HepG2 (cell line): Measurements from ENCODE around the gene DDC. TPM values are rescaled to one million over a fixed set of nuclear protein-coding genes. Genes with fewer than 3 reads are reported as not detected.

Experiments used
- CENPX ChIP-seq: sonication (generic); formaldehyde crosslinking; IDR thresholded peaks from 2 replicates; pipeline ENCODE4 v1.9.0; 2021; ENCODE audit warnings: mild to moderate bottlenecking, missing genetic modification reagents, moderate library complexity
- EEA1 ChIP-seq: sonication (generic); formaldehyde crosslinking; IDR thresholded peaks from 2 replicates; pipeline ENCODE4 v1.5.1; 2020; ENCODE audit warnings: mild to moderate bottlenecking, missing genetic modification reagents, borderline replicate concordance
- FOXK1 ChIP-seq: sonication (generic); formaldehyde crosslinking; IDR thresholded peaks from 2 replicates; pipeline ENCODE4 v1.4.0; 2020; ENCODE audit warnings: low read depth, missing genetic modification reagents, borderline replicate concordance
- NFKB2 ChIP-seq: sonication (generic); formaldehyde crosslinking; IDR thresholded peaks from 2 replicates; pipeline ENCODE4 v1.4.0; 2020; ENCODE audit warnings: missing genetic modification reagents, borderline replicate concordance
- PHF20 ChIP-seq: sonication (generic); formaldehyde crosslinking; IDR thresholded peaks from 2 replicates; pipeline ENCODE4 v1.5.0; 2020; ENCODE audit warnings: mild to moderate bottlenecking, missing genetic modification reagents
- SRF ChIP-seq: IDR thresholded peaks from 2 replicates; pipeline ENCODE4 v1.6.1; 2011; ENCODE audit warnings: mild to moderate bottlenecking, low read depth, low read length, moderate library complexity
- ZFP36 ChIP-seq: fragments of 150-350 bp; IDR thresholded peaks from 2 replicates; pipeline ENCODE4 v1.6.1; 2018; ENCODE audit warnings: borderline replicate concordance, low read length, low read depth; ENCODE audit not compliant: partially characterized antibody
- ZNF17 ChIP-seq: sonication (generic); formaldehyde crosslinking; IDR thresholded peaks from 2 replicates; pipeline ENCODE4 v1.5.0; 2020; ENCODE audit warnings: mild to moderate bottlenecking, missing genetic modification reagents
- ZNF510 ChIP-seq: sonication (generic); formaldehyde crosslinking; IDR thresholded peaks from 2 replicates; pipeline ENCODE4 v1.4.0; 2020; ENCODE audit warnings: low read depth, mild to moderate bottlenecking, missing genetic modification reagents
- ZNF563 ChIP-seq: sonication (generic); formaldehyde crosslinking; IDR thresholded peaks from 2 replicates; pipeline ENCODE4 v1.8.0; 2022; ENCODE audit warnings: mild to moderate bottlenecking, moderate library complexity, missing genetic modification reagents
- ZNF607 ChIP-seq: sonication (generic); formaldehyde crosslinking; IDR thresholded peaks from 2 replicates; pipeline ENCODE4 v1.5.1; 2020; ENCODE audit warnings: missing genetic modification reagents, mild to moderate bottlenecking, borderline replicate concordance
- ZNF652 ChIP-seq: IDR thresholded peaks from 2 replicates; pipeline ENCODE4 v1.6.1; 2016; ENCODE audit warnings: low read depth, borderline replicate concordance
- ZSCAN21 ChIP-seq: sonication (generic); formaldehyde crosslinking; IDR thresholded peaks from 2 replicates; pipeline ENCODE4 v1.8.0; 2022; ENCODE audit warnings: mild to moderate bottlenecking, missing genetic modification reagents, moderate library complexity, borderline replicate concordance
- polyA plus RNA-seq, 8 experiments: library from polyadenylated mRNA; depleted of rRNA in 3 of 8; stranded (reverse) in 7 of 8; unstranded in 1 of 8; fragments of >200 nt; fragmentation: Illumina TruSeq in 4 of 8; extraction: Trizol in 4 of 8; gene quantifications; 2 replicates each; pipeline versions ENCODE4 v1.2.1 to v1.2.3, GENCODE V29; 2011 to 2016; ENCODE audit warnings: low read depth in 4 of 8, missing spikeins in 1 of 8, mixed read lengths in 1 of 8; ENCODE audit not compliant: insufficient read depth in 1 of 8
- total RNA-seq, 5 experiments: library from RNA; depleted of rRNA; stranded (reverse); fragments of >200 nt; fragmentation: Illumina TruSeq; extraction: Trizol; gene quantifications; 2 replicates each; pipeline ENCODE4 v1.2.3, GENCODE V29; 2016; ENCODE audit warnings: low read depth in 1 of 5
- TF ChIP-seq, protein P1 (sequence below): sonication (generic); formaldehyde crosslinking; IDR thresholded peaks from 2 replicates; pipeline ENCODE4 v1.4.0; 2020; ENCODE audit warnings: mild to moderate bottlenecking, missing genetic modification reagents
- TF ChIP-seq, protein P2 (sequence below): sonication (generic); formaldehyde crosslinking; IDR thresholded peaks from 2 replicates; pipeline ENCODE4 v1.9.0; 2021; ENCODE audit warnings: missing genetic modification reagents, borderline replicate concordance
- TF ChIP-seq, protein P3 (sequence below): IDR thresholded peaks from 2 replicates; pipeline ENCODE4 v1.6.1; 2012; ENCODE audit warnings: inconsistent platforms
- TF ChIP-seq, protein P4 (sequence below): sonication (generic); formaldehyde crosslinking; IDR thresholded peaks from 2 replicates; pipeline ENCODE4 v1.8.0; 2022; ENCODE audit warnings: low read depth, missing genetic modification reagents
- TF ChIP-seq, protein P5 (sequence below): sonication (generic); formaldehyde crosslinking; IDR thresholded peaks from 2 replicates; pipeline ENCODE4 v1.4.0; 2020; ENCODE audit warnings: mild to moderate bottlenecking, low read depth, missing genetic modification reagents
- TF ChIP-seq, protein P6 (sequence below): sonication (generic); formaldehyde crosslinking; IDR thresholded peaks from 2 replicates; pipeline ENCODE4 v1.9.0; 2021; ENCODE audit warnings: missing genetic modification reagents, mild to moderate bottlenecking, borderline replicate concordance

DDC gene
- total and polyA plus RNA-seq, 2 of the 13 experiments (the other 11 are each of a cell fraction or from before 2014, with no cell fraction given) = 11.7 to 93.3 TPM

DNA sequence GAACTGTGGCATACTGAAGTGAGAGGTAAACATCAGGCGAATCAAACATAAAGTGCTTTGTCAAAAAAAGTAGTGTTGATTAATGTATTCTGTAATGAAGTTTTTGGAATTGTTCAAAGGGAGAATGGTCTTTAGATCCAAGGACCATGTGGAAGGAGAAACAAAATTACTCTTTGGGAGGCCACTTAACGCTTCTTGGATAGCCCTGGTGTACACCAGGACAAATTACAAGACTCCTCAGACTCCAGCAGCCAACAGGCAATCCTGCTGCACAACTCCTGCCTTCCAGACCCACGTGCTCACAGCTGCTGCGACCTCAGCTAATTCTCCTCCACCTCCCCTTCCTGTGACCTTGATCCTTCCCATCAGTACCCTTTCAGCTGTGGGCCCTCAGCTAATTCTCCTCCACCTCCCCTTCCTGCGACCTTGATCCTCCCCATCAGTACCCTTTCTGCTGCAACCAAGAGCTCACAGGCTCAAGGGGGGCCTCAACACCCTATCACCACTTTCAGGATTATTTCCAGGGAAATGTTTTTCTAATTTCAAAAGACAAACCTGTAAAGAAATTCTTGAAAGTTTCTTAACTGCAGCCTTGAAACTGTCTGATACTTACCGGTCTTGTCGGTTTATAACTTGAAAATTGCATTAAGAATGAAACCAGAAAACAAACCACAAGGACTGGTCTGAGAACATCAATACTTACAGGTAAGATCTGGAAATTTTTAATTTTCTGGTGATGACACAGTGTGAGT lies 29.7 kb upstream of the DDC start (continued):
- TF ChIP-seq, protein P1, sequence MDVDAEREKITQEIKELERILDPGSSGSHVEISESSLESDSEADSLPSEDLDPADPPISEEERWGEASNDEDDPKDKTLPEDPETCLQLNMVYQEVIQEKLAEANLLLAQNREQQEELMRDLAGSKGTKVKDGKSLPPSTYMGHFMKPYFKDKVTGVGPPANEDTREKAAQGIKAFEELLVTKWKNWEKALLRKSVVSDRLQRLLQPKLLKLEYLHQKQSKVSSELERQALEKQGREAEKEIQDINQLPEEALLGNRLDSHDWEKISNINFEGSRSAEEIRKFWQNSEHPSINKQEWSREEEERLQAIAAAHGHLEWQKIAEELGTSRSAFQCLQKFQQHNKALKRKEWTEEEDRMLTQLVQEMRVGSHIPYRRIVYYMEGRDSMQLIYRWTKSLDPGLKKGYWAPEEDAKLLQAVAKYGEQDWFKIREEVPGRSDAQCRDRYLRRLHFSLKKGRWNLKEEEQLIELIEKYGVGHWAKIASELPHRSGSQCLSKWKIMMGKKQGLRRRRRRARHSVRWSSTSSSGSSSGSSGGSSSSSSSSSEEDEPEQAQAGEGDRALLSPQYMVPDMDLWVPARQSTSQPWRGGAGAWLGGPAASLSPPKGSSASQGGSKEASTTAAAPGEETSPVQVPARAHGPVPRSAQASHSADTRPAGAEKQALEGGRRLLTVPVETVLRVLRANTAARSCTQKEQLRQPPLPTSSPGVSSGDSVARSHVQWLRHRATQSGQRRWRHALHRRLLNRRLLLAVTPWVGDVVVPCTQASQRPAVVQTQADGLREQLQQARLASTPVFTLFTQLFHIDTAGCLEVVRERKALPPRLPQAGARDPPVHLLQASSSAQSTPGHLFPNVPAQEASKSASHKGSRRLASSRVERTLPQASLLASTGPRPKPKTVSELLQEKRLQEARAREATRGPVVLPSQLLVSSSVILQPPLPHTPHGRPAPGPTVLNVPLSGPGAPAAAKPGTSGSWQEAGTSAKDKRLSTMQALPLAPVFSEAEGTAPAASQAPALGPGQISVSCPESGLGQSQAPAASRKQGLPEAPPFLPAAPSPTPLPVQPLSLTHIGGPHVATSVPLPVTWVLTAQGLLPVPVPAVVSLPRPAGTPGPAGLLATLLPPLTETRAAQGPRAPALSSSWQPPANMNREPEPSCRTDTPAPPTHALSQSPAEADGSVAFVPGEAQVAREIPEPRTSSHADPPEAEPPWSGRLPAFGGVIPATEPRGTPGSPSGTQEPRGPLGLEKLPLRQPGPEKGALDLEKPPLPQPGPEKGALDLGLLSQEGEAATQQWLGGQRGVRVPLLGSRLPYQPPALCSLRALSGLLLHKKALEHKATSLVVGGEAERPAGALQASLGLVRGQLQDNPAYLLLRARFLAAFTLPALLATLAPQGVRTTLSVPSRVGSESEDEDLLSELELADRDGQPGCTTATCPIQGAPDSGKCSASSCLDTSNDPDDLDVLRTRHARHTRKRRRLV (CRISPR knock-in tag) = no peak
- TF ChIP-seq, protein P2, sequence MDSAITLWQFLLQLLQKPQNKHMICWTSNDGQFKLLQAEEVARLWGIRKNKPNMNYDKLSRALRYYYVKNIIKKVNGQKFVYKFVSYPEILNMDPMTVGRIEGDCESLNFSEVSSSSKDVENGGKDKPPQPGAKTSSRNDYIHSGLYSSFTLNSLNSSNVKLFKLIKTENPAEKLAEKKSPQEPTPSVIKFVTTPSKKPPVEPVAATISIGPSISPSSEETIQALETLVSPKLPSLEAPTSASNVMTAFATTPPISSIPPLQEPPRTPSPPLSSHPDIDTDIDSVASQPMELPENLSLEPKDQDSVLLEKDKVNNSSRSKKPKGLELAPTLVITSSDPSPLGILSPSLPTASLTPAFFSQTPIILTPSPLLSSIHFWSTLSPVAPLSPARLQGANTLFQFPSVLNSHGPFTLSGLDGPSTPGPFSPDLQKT (CRISPR knock-in tag) = no peak
- TF ChIP-seq ZNF17 (CRISPR knock-in tag) (no peak), ZNF652 (CRISPR knock-in tag) (no peak), ZNF607 (0 out of 2 replicates have a peak, but pooled peaks have one; percentile 35), PHF20 (CRISPR knock-in tag) (no peak), FOXK1 (CRISPR knock-in tag) (no peak), CENPX (CRISPR knock-in tag) (no peak), ZNF563 (CRISPR knock-in tag) (no peak), ZNF510 (CRISPR knock-in tag) (no peak), NFKB2 (CRISPR knock-in tag) (no peak), ZFP36 (no peak), ZSCAN21 (no peak), EEA1 (CRISPR knock-in tag) (no peak), SRF (no peak)
- TF ChIP-seq, protein P3, sequence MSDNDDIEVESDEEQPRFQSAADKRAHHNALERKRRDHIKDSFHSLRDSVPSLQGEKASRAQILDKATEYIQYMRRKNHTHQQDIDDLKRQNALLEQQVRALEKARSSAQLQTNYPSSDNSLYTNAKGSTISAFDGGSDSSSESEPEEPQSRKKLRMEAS = peak; percentile 95
- TF ChIP-seq, protein P4, sequence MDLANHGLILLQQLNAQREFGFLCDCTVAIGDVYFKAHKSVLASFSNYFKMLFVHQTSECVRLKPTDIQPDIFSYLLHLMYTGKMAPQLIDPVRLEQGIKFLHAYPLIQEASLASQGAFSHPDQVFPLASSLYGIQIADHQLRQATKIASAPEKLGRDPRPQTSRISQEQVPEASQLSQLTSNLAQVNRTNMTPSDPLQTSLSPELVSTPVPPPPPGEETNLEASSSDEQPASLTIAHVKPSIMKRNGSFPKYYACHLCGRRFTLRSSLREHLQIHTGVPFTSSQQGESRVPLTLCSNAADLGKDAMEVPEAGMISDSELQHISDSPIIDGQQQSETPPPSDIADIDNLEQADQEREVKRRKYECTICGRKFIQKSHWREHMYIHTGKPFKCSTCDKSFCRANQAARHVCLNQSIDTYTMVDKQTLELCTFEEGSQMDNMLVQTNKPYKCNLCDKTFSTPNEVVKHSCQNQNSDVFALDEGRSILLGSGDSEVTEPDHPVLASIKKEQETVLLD = no peak
- TF ChIP-seq, protein P5, sequence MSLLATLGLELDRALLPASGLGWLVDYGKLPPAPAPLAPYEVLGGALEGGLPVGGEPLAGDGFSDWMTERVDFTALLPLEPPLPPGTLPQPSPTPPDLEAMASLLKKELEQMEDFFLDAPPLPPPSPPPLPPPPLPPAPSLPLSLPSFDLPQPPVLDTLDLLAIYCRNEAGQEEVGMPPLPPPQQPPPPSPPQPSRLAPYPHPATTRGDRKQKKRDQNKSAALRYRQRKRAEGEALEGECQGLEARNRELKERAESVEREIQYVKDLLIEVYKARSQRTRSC = no peak
- TF ChIP-seq, protein P6, sequence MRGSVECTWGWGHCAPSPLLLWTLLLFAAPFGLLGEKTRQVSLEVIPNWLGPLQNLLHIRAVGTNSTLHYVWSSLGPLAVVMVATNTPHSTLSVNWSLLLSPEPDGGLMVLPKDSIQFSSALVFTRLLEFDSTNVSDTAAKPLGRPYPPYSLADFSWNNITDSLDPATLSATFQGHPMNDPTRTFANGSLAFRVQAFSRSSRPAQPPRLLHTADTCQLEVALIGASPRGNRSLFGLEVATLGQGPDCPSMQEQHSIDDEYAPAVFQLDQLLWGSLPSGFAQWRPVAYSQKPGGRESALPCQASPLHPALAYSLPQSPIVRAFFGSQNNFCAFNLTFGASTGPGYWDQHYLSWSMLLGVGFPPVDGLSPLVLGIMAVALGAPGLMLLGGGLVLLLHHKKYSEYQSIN (CRISPR knock-in tag) = no peak
